ENCODE measurements around the gene HSP90B1.

Gene HSP90B1

DNA sequence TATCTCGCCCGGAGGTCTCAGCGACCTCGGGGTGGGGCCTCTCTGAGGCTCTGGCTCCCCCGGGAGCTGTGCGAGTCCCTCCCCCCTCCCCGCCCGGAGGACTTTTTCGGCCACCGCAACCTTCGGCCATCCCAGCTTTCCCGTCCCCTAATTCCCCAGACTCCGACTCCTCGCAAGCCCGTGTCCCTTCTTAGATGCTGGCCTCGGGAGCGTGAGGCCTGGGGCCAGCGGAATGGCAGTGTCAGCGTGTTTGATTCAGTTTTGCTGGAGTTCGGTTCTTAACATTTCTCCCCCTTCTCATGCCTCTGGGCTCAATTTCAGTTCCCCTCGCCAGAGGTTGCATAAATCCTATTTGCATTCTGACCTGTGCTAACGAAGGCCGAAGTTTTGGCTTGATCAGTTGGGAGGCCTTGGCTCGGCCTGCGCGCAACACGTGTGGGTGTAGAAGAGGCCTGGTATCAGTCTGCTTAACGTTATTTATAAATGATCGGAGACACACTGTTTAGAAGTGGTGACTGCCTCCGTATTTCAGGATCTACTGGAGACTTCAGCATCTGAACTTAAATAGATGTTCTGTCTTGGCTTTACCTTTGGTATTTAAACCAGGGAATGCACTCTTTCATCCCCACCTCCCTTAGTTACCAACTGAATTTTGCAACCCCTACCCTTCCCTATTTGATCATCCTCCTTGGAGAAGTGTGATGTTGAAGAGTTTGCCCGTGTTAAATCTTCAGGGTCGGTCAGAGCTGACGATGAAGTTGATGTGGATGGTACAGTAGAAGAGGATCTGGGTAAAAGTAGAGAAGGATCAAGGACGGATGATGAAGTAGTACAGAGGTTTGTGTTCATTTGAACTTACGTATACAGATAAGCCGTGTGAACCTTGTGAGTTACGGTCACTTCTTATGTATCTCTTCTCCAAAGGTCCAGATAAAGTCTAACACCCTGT lies 851 bp downstream of the HSP90B1 start:
- no peak for DNase-seq

DNA sequence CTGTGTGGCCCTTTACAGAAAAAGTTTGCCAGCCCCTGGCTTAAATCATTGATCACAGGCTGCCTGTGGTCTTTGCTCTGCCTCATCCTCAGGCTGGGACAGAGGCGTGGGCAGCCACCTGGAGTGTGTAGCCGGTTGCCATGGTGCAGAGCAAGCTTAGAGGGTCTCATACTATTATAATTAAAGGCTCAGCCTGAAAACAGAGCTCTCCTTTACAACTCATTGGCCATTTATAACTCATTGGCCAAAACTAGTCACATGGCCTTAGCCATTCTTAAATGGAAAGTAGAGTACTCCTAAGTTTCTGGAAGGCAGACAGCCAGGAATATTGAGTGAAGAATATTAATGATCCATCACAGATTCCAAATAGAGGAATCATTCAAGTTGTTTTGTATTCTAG lies 3.0 kb downstream of the HSP90B1 start:
- no peak for DNase-seq

DNA sequence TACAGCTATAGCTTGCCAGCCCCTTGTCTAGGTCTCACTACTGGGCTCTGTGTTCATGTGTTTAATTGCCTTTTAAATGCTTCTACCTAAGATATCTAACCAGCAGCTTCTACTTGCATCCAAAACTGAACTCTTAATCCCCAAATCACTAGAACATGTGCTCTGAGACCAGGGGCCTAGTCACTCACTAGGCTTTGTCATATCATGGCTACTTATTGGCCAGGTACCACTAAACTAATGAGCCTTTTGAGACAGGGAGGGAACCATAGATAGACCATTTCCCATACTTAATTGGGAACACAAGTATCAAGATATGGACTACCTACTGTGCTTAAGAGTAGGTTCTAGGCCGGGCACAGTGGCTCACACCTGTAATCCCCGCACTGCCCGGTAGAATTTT lies 6.5 kb downstream of the HSP90B1 start:
- DNase-seq = no peak

DNA sequence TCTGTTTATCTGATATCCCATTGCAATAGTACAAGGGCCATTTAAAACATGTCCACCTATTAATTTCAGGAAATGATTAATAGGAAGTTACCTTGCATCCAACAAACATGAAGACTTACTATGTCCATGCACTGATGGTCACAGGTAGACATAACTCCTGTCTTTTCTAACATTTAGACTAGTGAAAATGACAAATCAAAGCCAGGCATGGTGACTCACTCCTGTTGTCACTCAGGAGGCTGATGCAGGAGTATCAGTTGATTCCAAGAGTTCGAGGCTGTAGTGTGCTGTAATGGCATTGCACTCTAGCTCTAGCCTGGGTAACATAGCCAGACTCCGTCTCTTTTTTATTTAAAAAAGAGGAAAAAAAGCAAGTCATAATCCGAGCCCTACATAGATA lies 14.8 kb downstream of the HSP90B1 start:
- no peak for DNase-seq

DNA sequence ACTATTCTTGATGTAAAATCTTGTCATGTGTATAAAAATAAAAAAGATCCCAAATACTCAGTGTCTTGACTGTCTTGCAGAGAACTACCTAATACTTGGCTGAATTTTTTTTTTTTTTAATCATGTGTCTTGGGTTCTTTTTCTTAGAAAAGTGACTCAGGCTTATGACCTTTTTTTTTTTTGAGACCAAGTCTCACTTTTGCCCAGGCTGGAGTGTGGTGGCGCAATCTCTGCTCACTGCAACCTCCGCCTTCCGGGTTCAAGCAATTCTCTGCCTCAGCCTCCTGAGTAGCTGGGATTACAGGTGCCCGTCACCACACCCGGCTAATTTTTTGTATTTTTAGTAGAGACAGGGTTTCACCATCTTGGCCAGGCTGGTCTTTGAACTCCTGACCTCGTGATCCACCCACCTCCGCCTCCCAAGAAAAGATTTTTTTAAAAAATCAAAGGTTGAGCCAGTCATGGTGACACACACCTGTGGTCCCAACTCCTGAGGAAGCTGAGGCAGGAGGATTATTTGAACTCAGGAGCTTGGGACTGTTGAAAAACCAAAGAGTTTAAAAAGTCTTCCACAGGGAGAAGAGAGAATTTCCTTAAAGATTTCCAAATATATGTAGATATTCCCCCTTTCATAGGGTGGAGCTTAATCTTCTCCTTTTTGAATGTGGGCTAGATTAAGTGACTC lies 17.8 kb downstream of the HSP90B1 start:
- DNase-seq = no peak

DNA sequence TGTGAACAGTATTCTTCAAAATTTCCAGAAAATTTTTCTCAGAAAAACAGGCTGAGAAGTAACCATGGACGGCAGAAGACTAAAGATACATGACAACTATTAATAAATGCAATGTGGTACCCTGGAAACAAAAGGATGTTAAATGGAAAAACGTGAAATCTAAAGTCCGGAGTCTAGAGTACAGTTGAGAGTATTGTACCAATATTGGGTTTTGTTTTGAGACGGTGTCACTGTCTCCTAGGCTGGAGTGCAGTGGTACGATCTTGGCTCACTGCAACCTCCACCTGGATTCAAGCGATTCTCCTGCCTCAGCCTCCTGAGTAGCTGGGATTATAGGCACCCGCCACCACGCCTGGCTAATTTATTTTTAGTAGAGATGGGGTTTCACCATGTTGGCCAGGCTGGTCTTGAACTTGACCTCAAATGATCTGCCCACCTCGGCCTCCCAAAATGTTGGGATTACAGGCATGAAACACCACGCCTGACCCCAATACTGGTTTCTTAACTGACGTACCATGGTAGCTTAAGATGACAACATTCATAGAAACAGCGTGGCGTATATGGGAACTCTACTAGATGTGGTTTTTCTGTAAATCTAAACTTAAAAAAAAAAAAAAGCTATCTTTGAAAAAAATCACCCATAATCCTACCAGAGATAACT lies 18.7 kb downstream of the HSP90B1 start:
- DNase-seq = no peak

DNA sequence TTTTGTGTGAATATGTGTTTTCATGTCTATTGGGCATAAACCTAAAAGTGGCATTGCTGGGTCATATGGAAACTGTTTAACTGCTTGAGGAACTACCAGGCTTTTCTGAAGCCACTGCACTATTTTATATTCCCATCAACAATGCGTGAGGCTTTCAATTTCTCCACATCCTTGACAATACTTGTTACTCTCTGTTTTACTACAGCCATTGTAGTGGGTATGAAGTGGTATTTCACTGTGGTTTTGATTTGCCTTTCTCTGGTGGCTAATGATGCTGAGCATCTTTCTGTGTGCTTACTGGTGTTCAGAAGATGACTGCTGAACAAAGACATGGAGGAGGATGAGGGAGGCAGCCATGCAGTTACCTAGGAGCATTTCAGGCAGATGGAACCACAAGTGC lies 22.3 kb downstream of the HSP90B1 start:
- DNase-seq = no peak

DNA sequence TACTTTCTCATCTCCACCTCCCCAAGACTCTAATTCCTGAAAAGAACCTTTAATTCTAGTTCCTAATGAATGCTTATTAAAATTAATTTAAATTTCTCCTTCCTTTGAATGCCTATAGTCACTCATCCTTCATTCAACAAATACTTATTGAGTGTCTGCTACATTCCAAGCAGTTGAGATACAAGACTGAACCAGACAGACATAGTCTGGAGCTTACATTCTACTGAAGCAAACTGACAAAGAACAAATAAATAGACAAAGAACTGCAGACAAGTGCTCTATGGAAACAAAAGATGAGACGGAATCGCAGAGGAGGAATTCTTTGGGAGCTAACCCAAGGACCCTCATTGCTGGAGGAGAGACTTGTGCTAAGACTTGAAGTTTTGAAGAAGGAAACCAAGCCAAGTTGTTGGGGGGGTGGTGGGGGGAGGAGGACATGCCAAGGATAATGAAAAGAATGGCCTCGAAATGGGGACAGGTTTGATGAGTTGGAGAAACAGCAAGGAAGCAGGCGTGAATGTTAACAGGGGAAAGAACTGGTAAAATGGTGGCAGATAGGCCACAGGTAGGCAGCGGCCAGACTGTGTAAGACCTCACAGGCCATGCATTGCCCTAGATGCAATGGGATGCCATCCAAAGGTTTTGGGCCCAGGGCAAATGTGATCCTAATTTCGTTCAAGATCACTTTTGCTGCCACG lies 25.8 kb downstream of the HSP90B1 start:
- DNase-seq = no peak

DNA sequence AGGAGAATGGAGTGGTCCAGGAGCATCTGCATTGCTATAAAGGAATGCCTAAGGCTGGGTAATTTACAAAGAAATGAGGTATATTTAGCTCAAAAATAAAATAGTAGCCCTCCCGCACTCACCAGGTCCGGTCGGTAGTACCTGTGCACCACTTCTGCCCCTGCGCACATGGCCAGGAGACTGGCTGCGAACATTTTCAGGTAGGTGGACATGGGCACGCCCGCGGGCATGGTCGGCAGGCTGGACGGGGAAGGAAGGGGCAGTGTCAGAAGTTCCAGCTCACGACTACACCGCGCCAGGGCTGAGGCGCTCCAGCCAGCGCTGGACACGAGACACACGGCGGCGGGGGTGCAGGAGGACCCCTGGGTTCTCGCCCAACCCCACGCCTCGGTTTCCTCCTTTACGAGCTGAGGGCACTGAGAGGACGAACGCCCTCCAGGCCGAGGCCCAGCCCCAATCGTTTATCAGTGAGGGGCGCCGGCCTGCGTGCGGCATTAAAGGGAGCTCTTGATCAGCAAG lies 26.4 kb downstream of the HSP90B1 start:
- no peak for DNase-seq

DNA sequence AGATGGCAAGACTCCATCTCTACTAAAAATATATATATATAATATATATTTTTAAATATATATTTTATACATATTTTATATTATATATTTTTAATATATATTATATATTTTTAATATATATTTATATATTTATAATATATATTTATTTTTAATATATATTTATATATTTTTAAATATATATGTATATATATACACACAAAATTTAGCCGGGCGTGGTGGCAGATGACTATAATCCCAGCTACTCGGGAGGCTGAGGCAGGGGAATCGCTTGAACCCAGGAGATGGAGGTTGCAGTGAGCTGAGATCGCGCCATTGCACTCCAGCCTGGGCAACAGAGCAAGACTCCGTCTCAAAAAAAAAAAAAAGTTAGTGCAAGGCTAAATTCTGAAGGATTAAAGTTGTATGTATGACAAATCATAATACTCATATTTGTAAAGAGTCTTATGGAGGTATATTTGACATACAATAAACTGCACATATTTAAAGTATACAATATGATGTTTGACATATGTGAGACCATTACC lies 27.7 kb downstream of the HSP90B1 start:
- no peak for DNase-seq

DNA sequence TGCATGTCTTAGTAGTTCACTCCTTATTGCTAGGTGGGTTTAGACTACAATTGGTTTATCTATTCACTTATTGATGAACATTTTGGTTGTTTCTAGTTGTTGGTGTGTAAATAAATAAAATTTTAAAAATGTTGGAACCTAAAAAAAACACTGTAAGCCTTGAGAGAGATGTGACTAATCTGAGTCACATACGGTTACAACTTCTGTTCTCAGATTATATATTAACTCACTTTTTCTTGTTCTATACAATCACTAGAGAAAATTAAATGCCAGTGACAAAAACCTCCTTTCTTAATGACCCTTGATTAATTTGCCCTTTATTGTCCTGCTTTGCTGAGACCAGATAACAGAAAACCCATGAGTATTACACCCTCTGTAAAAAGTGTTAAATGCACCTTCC lies 28.4 kb downstream of the HSP90B1 start:
- no peak for DNase-seq

DNA sequence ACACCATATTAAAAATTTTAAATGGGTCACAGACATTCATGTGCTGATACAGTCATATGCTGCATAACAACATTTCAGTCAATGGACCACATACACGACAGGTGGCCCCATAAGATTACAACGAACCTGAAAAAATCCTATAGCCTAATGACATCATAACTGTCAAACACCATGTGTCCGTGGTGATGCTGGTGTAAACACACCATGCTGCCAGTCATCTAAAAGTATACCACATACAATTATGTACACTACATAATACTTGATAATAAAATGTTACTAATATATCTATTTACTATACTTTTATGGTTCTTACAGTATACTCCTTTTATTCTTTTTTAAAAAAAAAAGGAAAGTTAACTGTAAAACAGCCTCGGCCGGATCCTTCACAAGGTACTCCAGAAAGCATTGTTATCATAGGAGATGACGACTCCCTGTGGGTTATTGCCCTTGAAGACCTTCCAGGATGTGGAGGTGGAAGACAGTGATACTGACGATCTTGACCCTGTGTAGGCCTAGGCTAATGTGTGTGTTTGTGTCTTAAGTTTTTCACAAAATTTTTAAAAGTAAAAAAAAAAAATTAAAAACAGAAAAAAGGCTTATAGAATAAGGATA lies 30.5 kb downstream of the HSP90B1 start:
- no peak for DNase-seq

DNA sequence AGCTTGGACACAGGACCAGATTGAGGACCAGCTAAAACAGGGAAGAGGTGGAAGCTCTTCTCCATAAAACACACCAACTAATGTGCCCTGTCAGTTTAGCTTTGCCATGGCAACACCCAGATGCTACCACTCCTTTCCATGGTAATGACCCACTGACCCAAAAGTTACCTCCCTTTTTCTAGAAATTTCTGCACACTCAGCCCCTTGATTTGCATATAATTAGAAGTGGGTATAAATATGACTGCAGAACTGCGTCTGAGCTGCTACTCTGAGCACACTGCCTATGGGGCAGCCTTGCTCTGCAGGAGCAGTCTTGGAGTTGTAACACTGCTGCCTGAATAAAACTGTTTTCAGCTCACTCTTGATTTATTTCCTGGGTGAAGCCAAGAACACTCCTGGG lies 32.3 kb downstream of the HSP90B1 start:
- DNase-seq = no peak

DNA sequence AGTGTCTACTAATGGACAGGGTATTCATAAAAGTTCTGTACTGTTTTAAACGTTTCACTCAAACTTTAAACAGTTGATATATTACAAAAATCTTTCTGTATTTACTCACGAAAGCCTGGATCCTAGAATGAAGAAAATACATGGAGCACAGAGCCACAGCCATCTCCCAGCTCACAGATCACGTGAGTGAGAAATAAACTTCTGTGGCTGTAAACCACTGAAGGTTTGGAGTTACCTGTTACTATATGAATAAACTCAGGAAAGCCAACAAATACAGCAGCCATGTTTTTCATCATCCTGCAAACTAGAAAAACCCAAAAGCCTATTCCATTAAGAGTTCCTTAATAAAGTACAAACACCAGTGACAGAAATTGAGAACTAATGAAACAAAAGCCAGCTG lies 34.6 kb downstream of the HSP90B1 start:
- no peak for DNase-seq

DNA sequence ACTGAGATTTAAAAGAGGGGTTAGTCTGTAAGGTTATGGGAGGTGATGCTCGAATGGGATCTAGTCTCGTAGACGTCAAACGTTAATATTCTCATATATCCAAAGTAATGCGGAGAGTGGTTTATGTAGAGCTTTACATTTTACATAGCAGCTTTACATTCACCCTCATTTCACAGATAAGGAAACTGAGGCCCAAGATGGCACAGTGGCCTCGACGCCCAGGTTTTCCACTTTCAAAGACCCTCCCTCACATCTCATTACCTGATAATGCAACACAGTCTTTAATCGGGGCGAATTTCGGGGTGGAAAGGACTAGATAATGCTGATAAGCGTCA lies 35.0 kb downstream of the HSP90B1 start:
- DNase-seq = no peak

DNA sequence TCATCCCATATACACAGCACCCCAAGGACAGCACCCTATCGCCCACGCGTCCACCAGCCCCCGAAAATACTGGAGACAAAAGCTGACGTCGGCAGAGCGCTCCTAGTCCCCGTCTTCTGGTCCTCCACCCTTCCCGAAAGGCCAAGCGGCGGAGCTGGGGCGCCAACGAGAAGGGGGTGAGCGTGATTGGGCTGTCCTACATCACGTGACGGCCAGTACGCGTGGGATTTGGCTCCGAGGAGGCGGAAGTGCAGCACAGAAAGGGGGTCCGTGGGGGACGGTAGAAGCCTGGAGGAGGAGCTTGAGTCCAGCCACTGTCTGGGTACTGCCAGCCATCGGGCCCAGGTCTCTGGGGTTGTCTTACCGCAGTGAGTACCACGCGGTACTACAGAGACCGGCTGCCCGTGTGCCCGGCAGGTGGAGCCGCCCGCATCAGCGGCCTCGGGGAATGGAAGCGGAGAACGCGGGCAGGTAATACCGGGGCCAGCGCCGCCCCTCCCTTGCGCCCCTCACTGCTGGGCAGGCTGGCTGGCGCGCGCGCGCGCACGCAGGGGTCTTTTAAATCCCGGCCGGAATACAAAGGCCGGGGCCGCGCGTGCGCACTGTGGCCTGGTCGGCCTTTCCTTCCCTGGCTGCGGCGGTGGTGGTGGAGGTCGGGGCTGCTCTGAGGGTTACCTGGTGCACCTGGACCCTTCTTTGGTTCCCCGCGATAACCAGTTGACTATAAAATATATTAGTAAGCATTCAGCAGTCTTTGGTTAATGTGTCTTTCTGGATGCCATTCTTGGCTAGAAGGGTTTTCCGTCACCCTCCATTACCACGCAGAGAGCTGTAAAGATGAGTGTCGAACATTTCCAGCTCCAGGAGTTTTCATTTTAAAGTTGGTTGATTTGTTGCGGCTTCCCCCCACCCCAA lies 35.6 kb downstream of the HSP90B1 start, which contains the start of gene TDG:
TDG (plus strand) TSS at position 283 of the 915 bp plus-strand sequence; CDS start at position 449, 166 bp downstream.
- DNase-seq = peak; percentile 94

DNA sequence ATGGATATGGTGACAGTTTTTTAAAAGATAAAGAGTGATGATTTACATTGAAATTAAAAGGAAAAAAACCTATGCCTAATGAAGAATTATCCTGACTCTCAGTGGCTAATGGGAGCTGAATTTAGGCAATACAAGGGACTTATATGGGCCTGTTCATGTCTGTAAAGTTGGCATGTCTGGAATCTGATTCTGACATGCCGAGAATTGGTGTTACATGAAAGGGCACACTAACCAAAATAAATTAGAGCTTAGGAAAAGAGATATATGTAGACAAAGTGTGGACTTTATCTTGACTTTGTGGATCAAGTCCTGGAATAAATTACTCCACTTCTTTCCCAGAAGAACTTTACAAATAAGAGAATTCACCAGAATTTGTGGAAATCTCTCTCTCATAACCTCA lies 36.5 kb downstream of the HSP90B1 start:
- no peak for DNase-seq

DNA sequence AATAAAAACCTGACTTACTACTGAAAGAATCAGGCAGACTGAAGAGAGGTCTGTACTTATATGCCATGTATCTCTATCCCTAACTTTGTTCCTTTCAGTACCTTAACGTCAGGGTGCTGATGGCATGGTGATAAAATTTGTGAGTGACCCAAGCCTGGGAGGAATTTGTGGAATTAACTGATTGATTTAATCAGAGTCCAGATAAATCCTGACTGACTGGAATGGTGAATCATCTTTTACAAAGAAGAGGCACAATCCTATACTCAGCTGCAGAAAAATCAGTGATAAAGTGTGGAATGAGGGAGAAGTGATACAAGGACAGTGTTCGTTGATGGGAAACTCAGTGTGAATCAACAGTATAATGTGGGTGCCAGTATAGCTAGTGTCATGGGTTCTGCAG lies 39.2 kb downstream of the HSP90B1 start:
- no peak for DNase-seq

DNA sequence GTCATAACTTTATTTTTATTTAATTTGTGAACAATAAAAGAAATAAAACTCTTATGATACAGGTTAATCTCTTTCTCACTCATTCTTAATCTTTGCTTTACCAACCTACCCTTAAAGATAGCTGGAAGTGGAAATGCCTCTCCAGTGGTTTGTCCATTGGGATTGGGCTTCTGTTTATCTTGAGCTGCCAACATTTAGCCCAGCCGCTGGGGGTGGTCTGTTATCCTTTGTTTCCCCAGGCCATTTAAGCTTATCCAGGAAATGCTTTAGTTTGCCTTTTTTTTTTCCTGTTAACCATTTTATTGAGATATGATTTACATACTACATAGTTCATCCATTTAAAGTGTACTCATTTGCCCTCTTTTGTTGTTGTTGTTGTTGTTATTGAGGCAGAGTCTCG lies 43.7 kb downstream of the HSP90B1 start:
- DNase-seq = no peak

DNA sequence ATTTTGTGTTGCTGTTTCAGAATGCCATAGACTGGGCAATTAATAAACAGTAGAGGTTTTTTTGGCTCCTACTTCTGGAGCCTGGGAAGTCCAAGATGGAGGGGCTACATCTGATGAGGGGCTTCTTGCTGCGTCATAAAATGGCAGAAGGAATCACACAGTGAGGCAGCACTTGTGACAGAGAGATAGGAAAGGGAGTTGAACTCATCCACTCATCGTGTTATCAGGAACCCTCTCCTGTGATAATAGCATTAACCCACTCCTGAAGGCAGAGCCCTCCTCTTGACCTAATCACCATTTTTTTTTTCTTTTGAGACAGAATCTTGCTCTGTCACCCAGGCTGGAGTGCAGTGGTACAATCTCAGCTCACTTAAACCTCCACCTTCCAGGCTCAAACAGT lies 45.2 kb downstream of the HSP90B1 start:
- DNase-seq = no peak

DNA sequence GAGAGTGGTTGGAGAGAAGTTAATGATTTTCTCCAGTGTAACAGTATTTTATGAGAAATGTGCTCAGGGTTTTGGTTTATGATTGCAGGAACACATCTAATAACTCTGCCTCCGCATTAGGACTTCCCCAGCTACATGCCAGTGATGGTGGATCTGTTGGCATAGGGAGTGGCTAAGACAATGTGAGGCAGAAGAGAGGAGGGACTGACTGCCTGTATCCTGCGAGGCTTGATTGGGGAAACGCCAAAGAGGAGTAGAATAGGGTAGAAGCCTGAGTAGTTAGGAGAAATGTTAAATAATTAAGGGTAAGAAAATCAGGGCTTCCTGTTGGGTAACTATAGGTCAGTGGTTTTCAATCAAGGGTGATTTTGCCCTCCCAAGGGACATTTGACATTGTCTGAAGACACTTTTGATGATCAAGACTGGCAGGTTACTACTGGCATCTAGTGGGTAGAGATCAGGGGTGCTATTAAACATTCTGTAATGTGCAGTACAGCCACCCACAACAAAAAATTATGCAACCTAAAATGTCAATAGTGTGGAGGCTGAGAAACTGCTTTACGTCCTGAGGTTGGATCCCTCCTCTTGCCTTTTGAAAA lies 48.3 kb downstream of the HSP90B1 start:
- DNase-seq = no peak

Measured in GF-D8 (cell line).